WTC11 (cell line): ENCODE data around the gene HK2. TPM values are rescaled to one million over a fixed set of nuclear protein-coding genes. Genes with fewer than 3 reads are reported as not detected.

Experiments used
- ATAC-seq: fragments of 200-7000 bp; cut with Tn5 transposase; 2 replicates; pipeline ENCODE4 v1.10.0; 2021; ENCODE audit warnings: mild to moderate bottlenecking, moderate library complexity
- CTCF ChIA-PET: fragments of 300-600 bp; sonication (Branson Sonifier 250); formaldehyde crosslinking; loops from one replicate; lab custom pipeline; 2021; ENCODE audit warnings: antibody characterized with exemption; lab: Charles Lee
- POLR2A ChIA-PET: fragments of 350-600 bp; sonication (Branson Sonifier 250); formaldehyde crosslinking; loops from one replicate; lab custom pipeline; 2021; ENCODE audit warnings: antibody characterized with exemption; lab: Charles Lee
- DNase-seq: peaks from one replicate; pipeline ENCODE4 v3.0.0; 2021; ENCODE audit warnings: low spot score
- H3K27ac Mint-ChIP-seq: 2 replicates; pipeline ENCODE4 v1.8.0; 2021; ENCODE audit warnings: mixed read lengths
- H3K27me3 Mint-ChIP-seq: 2 replicates; pipeline ENCODE4 v1.8.0; 2021; ENCODE audit warnings: low read depth, mild to moderate bottlenecking, moderate library complexity, mixed read lengths
- H3K36me3 Mint-ChIP-seq: 2 replicates; pipeline ENCODE4 v1.8.0; 2021; ENCODE audit warnings: mixed read lengths
- H3K4me1 Mint-ChIP-seq: 2 replicates; pipeline ENCODE4 v1.8.0; 2022; ENCODE audit warnings: mixed read lengths
- H3K4me3 Mint-ChIP-seq: 2 replicates; pipeline ENCODE4 v1.8.0; 2021; ENCODE audit warnings: mild to moderate bottlenecking, moderate library complexity, mixed read lengths
- H3K9me3 Mint-ChIP-seq: 2 replicates; pipeline ENCODE4 v1.8.0; 2021; ENCODE audit warnings: mixed read lengths
- EMX1 ChIP-seq: fragments of 250-450 bp; sonication (Bioruptor Pico); IDR thresholded peaks from 2 replicates; pipeline ENCODE4 v1.8.0; 2021; ENCODE audit warnings: mild to moderate bottlenecking
- GABPB1 ChIP-seq: sonication (generic); formaldehyde crosslinking; IDR thresholded peaks from 2 replicates; pipeline ENCODE4 v1.8.1; 2023; ENCODE audit warnings: mild to moderate bottlenecking, missing genetic modification reagents
- GRHL2 ChIP-seq: fragments of 250-450 bp; sonication (Bioruptor Pico); IDR thresholded peaks from 2 replicates; pipeline ENCODE4 v1.8.0; 2022; ENCODE audit warnings: mild to moderate bottlenecking, moderate library complexity; ENCODE audit not compliant: insufficient replicate concordance, severe bottlenecking
- HMGA2 ChIP-seq: fragments of 250-450 bp; sonication (Bioruptor Pico); IDR thresholded peaks from 2 replicates; pipeline ENCODE4 v1.4.0; 2021; ENCODE audit warnings: mild to moderate bottlenecking, moderate library complexity
- NFYB ChIP-seq: sonication (generic); formaldehyde crosslinking; conservative IDR thresholded peaks from 2 replicates; pipeline ENCODE4 v1.8.0; 2022; ENCODE audit warnings: low read depth, missing genetic modification reagents
- NR3C1 ChIP-seq: sonication (generic); formaldehyde crosslinking; conservative IDR thresholded peaks from 2 replicates; pipeline ENCODE4 v1.8.1; 2023; ENCODE audit warnings: low read depth, mild to moderate bottlenecking, missing genetic modification reagents
- SMAD3 ChIP-seq: sonication (generic); formaldehyde crosslinking; IDR thresholded peaks from 2 replicates; pipeline ENCODE4 v1.8.0; 2022; ENCODE audit warnings: missing genetic modification reagents, mild to moderate bottlenecking, borderline replicate concordance
- SOX15 ChIP-seq: fragments of 250-450 bp; sonication (Bioruptor Pico); IDR thresholded peaks from 2 replicates; pipeline ENCODE4 v1.9.0; 2021; ENCODE audit warnings: mild to moderate bottlenecking
- ZNF671 ChIP-seq: fragments of 250-450 bp; sonication (Bioruptor Pico); IDR thresholded peaks from 2 replicates; pipeline ENCODE4 v1.8.0; 2021; ENCODE audit warnings: mild to moderate bottlenecking
- total RNA-seq: library from RNA; stranded (reverse); gene quantifications from 3 replicates; pipeline ENCODE4 v1.2.3, GENCODE V29; 2021
- TF ChIP-seq, protein P1 (sequence below): fragments of 200-600 bp; IDR thresholded peaks from 2 replicates; pipeline ENCODE4 v1.8.0; 2022; ENCODE audit warnings: antibody characterized with exemption
- TF ChIP-seq, protein P2 (sequence below): sonication (generic); formaldehyde crosslinking; IDR thresholded peaks from 2 replicates; pipeline ENCODE4 v1.8.0; 2023; ENCODE audit warnings: missing genetic modification reagents, mild to moderate bottlenecking, borderline replicate concordance
- TF ChIP-seq, protein P3 (sequence below): sonication (generic); formaldehyde crosslinking; IDR thresholded peaks from 2 replicates; pipeline ENCODE4 v1.8.1; 2022; ENCODE audit warnings: low read depth, missing genetic modification reagents, borderline replicate concordance
- TF ChIP-seq, protein P4 (sequence below): fragments of 250-450 bp; sonication (Bioruptor Pico); IDR thresholded peaks from 2 replicates; pipeline ENCODE4 v1.9.0; 2021; ENCODE audit warnings: mild to moderate bottlenecking
- TF ChIP-seq, protein P5 (sequence below): sonication (generic); formaldehyde crosslinking; conservative IDR thresholded peaks from 2 replicates; pipeline ENCODE4 v1.8.1; 2022; ENCODE audit warnings: mild to moderate bottlenecking, missing genetic modification reagents
- TF ChIP-seq, protein P6 (sequence below): sonication (generic); formaldehyde crosslinking; IDR thresholded peaks from 2 replicates; pipeline ENCODE4 v1.8.0; 2022; ENCODE audit warnings: mild to moderate bottlenecking, missing genetic modification reagents
- TF ChIP-seq, protein P7 (sequence below): sonication (generic); formaldehyde crosslinking; IDR thresholded peaks from 2 replicates; pipeline ENCODE4 v1.8.1; 2023; ENCODE audit warnings: mild to moderate bottlenecking, missing genetic modification reagents
- TF ChIP-seq, protein P8 (sequence below): sonication (generic); formaldehyde crosslinking; IDR thresholded peaks from 2 replicates; pipeline ENCODE4 v1.8.0; 2022; ENCODE audit warnings: missing genetic modification reagents

Gene HK2
- total RNA-seq, 1 experiment from 2014 or later = 61.6 TPM

DNA sequence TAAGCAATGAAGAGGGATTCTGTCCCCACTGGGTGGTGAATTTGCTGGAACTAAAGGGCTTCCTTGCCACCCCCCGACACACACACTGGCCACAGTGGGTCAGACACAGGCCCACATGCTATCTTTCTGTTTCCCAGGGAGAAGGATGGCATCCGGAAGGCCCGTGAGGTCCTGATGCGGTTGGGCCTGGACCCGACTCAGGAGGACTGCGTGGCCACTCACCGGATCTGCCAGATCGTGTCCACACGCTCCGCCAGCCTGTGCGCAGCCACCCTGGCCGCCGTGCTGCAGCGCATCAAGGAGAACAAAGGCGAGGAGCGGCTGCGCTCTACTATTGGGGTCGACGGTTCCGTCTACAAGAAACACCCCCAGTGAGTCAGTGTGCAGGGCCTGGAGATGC, 44.6 kb downstream of the HK2 start:
- DNase-seq (no peak), ATAC-seq (no peak)
- H3K36me3 Mint-ChIP-seq = peaks cover 93% of the 10 kb centered on the region
- H3K9me3 Mint-ChIP-seq = no peaks in the 10 kb centered on the region
- POLR2A ChIA-PET = no interaction called here
- no peak overlapping the region for H3K4me3 Mint-ChIP-seq
- TF ChIP-seq SOX15 (CRISPR knock-in tag) (no peak), ZNF671 (no peak), HMGA2 (CRISPR knock-in tag) (no peak), GABPB1 (CRISPR knock-in tag) (no peak)
- TF ChIP-seq, protein P1, sequence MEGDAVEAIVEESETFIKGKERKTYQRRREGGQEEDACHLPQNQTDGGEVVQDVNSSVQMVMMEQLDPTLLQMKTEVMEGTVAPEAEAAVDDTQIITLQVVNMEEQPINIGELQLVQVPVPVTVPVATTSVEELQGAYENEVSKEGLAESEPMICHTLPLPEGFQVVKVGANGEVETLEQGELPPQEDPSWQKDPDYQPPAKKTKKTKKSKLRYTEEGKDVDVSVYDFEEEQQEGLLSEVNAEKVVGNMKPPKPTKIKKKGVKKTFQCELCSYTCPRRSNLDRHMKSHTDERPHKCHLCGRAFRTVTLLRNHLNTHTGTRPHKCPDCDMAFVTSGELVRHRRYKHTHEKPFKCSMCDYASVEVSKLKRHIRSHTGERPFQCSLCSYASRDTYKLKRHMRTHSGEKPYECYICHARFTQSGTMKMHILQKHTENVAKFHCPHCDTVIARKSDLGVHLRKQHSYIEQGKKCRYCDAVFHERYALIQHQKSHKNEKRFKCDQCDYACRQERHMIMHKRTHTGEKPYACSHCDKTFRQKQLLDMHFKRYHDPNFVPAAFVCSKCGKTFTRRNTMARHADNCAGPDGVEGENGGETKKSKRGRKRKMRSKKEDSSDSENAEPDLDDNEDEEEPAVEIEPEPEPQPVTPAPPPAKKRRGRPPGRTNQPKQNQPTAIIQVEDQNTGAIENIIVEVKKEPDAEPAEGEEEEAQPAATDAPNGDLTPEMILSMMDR = no peak
- TF ChIP-seq, protein P2, sequence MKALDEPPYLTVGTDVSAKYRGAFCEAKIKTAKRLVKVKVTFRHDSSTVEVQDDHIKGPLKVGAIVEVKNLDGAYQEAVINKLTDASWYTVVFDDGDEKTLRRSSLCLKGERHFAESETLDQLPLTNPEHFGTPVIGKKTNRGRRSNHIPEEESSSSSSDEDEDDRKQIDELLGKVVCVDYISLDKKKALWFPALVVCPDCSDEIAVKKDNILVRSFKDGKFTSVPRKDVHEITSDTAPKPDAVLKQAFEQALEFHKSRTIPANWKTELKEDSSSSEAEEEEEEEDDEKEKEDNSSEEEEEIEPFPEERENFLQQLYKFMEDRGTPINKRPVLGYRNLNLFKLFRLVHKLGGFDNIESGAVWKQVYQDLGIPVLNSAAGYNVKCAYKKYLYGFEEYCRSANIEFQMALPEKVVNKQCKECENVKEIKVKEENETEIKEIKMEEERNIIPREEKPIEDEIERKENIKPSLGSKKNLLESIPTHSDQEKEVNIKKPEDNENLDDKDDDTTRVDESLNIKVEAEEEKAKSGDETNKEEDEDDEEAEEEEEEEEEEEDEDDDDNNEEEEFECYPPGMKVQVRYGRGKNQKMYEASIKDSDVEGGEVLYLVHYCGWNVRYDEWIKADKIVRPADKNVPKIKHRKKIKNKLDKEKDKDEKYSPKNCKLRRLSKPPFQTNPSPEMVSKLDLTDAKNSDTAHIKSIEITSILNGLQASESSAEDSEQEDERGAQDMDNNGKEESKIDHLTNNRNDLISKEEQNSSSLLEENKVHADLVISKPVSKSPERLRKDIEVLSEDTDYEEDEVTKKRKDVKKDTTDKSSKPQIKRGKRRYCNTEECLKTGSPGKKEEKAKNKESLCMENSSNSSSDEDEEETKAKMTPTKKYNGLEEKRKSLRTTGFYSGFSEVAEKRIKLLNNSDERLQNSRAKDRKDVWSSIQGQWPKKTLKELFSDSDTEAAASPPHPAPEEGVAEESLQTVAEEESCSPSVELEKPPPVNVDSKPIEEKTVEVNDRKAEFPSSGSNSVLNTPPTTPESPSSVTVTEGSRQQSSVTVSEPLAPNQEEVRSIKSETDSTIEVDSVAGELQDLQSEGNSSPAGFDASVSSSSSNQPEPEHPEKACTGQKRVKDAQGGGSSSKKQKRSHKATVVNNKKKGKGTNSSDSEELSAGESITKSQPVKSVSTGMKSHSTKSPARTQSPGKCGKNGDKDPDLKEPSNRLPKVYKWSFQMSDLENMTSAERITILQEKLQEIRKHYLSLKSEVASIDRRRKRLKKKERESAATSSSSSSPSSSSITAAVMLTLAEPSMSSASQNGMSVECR (CRISPR knock-in tag) = no peak
- TF ChIP-seq, protein P3, sequence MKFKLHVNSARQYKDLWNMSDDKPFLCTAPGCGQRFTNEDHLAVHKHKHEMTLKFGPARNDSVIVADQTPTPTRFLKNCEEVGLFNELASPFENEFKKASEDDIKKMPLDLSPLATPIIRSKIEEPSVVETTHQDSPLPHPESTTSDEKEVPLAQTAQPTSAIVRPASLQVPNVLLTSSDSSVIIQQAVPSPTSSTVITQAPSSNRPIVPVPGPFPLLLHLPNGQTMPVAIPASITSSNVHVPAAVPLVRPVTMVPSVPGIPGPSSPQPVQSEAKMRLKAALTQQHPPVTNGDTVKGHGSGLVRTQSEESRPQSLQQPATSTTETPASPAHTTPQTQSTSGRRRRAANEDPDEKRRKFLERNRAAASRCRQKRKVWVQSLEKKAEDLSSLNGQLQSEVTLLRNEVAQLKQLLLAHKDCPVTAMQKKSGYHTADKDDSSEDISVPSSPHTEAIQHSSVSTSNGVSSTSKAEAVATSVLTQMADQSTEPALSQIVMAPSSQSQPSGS (CRISPR knock-in tag) = no peak
- TF ChIP-seq, protein P4, sequence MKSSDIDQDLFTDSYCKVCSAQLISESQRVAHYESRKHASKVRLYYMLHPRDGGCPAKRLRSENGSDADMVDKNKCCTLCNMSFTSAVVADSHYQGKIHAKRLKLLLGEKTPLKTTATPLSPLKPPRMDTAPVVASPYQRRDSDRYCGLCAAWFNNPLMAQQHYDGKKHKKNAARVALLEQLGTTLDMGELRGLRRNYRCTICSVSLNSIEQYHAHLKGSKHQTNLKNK (CRISPR knock-in tag) = no peak
- CTCF ChIA-PET = no interaction called here
- no peak overlapping the region for H3K27ac Mint-ChIP-seq
- H3K4me1 Mint-ChIP-seq = no peaks in the 10 kb centered on the region; the same call in 1 of the 2 replicates
- H3K27me3 Mint-ChIP-seq = no peaks in the 10 kb centered on the region

DNA sequence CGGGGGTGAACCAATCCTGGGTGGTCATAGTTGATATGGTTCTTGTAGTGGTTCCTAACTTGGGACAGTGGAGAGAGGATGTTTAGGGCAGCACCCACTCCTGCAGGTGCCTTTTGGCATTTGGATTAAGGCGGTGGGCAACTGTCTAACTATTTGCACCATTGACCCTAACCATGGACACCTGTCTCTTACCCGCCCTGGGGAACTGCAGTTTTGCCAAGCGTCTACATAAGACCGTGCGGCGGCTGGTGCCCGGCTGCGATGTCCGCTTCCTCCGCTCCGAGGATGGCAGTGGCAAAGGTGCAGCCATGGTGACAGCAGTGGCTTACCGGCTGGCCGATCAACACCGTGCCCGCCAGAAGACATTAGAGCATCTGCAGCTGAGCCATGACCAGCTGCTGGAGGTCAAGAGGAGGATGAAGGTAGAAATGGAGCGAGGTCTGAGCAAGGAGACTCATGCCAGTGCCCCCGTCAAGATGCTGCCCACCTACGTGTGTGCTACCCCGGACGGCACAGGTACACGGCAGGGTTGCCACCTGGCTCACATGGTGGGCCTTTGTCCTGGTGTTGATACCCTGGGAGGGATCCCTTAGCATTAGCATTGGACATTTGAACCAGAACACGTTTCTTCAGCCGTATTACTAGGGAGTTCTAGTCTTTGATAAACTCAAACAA, 46.3 kb downstream of the HK2 start:
- DNase-seq = no peak
- ChIA-PET CTCF (no interaction called here), POLR2A (no interaction called here)
- Mint-ChIP-seq H3K36me3 (peaks cover 93% of the 10 kb centered on the region), H3K4me3 (no peak overlapping the region), H3K27me3 (no peaks in the 10 kb centered on the region), H3K9me3 (no peaks in the 10 kb centered on the region), H3K4me1 (no peaks in the 10 kb centered on the region), H3K27ac (no peak overlapping the region)
- ATAC-seq = no peak
- TF ChIP-seq, protein P5, sequence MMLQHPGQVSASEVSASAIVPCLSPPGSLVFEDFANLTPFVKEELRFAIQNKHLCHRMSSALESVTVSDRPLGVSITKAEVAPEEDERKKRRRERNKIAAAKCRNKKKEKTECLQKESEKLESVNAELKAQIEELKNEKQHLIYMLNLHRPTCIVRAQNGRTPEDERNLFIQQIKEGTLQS (CRISPR knock-in tag) = no peak
- TF ChIP-seq, protein P6, sequence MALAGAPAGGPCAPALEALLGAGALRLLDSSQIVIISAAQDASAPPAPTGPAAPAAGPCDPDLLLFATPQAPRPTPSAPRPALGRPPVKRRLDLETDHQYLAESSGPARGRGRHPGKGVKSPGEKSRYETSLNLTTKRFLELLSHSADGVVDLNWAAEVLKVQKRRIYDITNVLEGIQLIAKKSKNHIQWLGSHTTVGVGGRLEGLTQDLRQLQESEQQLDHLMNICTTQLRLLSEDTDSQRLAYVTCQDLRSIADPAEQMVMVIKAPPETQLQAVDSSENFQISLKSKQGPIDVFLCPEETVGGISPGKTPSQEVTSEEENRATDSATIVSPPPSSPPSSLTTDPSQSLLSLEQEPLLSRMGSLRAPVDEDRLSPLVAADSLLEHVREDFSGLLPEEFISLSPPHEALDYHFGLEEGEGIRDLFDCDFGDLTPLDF (CRISPR knock-in tag) = no peak
- TF ChIP-seq SOX15 (CRISPR knock-in tag) = no peak
- no peak for TF ChIP-seq SMAD3 (CRISPR knock-in tag)
- TF ChIP-seq NFYB = no peak
- TF ChIP-seq, protein P7, sequence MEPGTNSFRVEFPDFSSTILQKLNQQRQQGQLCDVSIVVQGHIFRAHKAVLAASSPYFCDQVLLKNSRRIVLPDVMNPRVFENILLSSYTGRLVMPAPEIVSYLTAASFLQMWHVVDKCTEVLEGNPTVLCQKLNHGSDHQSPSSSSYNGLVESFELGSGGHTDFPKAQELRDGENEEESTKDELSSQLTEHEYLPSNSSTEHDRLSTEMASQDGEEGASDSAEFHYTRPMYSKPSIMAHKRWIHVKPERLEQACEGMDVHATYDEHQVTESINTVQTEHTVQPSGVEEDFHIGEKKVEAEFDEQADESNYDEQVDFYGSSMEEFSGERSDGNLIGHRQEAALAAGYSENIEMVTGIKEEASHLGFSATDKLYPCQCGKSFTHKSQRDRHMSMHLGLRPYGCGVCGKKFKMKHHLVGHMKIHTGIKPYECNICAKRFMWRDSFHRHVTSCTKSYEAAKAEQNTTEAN (CRISPR knock-in tag) = no peak
- TF ChIP-seq, protein P8, sequence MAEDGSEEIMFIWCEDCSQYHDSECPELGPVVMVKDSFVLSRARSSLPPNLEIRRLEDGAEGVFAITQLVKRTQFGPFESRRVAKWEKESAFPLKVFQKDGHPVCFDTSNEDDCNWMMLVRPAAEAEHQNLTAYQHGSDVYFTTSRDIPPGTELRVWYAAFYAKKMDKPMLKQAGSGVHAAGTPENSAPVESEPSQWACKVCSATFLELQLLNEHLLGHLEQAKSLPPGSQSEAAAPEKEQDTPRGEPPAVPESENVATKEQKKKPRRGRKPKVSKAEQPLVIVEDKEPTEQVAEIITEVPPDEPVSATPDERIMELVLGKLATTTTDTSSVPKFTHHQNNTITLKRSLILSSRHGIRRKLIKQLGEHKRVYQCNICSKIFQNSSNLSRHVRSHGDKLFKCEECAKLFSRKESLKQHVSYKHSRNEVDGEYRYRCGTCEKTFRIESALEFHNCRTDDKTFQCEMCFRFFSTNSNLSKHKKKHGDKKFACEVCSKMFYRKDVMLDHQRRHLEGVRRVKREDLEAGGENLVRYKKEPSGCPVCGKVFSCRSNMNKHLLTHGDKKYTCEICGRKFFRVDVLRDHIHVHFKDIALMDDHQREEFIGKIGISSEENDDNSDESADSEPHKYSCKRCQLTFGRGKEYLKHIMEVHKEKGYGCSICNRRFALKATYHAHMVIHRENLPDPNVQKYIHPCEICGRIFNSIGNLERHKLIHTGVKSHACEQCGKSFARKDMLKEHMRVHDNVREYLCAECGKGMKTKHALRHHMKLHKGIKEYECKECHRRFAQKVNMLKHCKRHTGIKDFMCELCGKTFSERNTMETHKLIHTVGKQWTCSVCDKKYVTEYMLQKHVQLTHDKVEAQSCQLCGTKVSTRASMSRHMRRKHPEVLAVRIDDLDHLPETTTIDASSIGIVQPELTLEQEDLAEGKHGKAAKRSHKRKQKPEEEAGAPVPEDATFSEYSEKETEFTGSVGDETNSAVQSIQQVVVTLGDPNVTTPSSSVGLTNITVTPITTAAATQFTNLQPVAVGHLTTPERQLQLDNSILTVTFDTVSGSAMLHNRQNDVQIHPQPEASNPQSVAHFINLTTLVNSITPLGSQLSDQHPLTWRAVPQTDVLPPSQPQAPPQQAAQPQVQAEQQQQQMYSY (CRISPR knock-in tag) = no peak
- TF ChIP-seq EMX1 = no peak
- TF ChIP-seq NR3C1 (CRISPR knock-in tag) = no peak
- no peak for TF ChIP-seq GRHL2 (CRISPR knock-in tag)
